ENCODE results near the gene LMF1.

- TF ChIP-seq CTCF (IDR thresholded peaks at IDR 0.05), result no peak
- TF ChIP-seq POLR2AphosphoS5 (IDR thresholded peaks at IDR 0.05), result no peak
Measured at GRCh38 chr16:900211-900610, 70.6 kb downstream of the LMF1 start.

Measured in prostate gland (tissue), 2 donors.